ENCODE results near the gene MGAT5. TPM values are rescaled to one million over a fixed set of nuclear protein-coding genes. Genes with fewer than 3 reads are reported as not detected.
"Not testable (repeated sequence)": the region's sequence is repeated elsewhere in the genome, so short reads cannot be mapped to it uniquely, and the experiment has no call there.

Gene MGAT5
- polyA plus RNA-seq, 1 donor from 2014 or later = 14.0 TPM

GRCh38 chr2:134466141-134466540 lies 212.3 kb downstream of the MGAT5 start:
- H3K36me3 Mint-ChIP-seq = no peaks in the 10 kb centered on the region
- H3K4me1 Mint-ChIP-seq = peaks cover 0 to 3% (median 0%) of the 10 kb centered on the region in 3 donors
- no peaks in the 10 kb centered on the region for H3K9me3 Mint-ChIP-seq
- no peaks in the 10 kb centered on the region for H3K27me3 Mint-ChIP-seq
- H3K27ac Mint-ChIP-seq = no peak overlapping the region
- no peak overlapping the region for H3K4me3 Mint-ChIP-seq

GRCh38 chr2:134468164-134468563 lies 214.3 kb downstream of the MGAT5 start:
- Mint-ChIP-seq H3K4me1 (no peaks in the 10 kb centered on the region), H3K4me3 (no peak overlapping the region), H3K27me3 (no peaks in the 10 kb centered on the region), H3K9me3 (peaks cover 0 to 5% (median 0%) of the 10 kb centered on the region in 3 donors), H3K27ac (no peak overlapping the region), H3K36me3 (no peaks in the 10 kb centered on the region)

- H3K27ac Mint-ChIP-seq = no peak overlapping the region
- no peaks in the 10 kb centered on the region for H3K27me3 Mint-ChIP-seq
- no peaks in the 10 kb centered on the region for H3K36me3 Mint-ChIP-seq
- H3K4me1 Mint-ChIP-seq = no peaks in the 10 kb centered on the region
- no peak overlapping the region for H3K4me3 Mint-ChIP-seq
- peaks cover 0 to 9% (median 0%) of the 10 kb centered on the region in 3 donors for H3K9me3 Mint-ChIP-seq
Measured at GRCh38 chr2:134468776-134469175, 214.9 kb downstream of the MGAT5 start.

GRCh38 chr2:134469516-134470115 lies 215.7 kb downstream of the MGAT5 start:
- no peaks in the 10 kb centered on the region for H3K4me1 Mint-ChIP-seq
- no peaks in the 10 kb centered on the region for H3K27me3 Mint-ChIP-seq
- H3K27ac Mint-ChIP-seq = no peak overlapping the region
- peaks cover 0 to 16% (median 4%) of the 10 kb centered on the region in 3 donors for H3K9me3 Mint-ChIP-seq
- H3K4me3 Mint-ChIP-seq = no peak overlapping the region
- H3K36me3 Mint-ChIP-seq = peaks cover 3% of the 10 kb centered on the region

DNA sequence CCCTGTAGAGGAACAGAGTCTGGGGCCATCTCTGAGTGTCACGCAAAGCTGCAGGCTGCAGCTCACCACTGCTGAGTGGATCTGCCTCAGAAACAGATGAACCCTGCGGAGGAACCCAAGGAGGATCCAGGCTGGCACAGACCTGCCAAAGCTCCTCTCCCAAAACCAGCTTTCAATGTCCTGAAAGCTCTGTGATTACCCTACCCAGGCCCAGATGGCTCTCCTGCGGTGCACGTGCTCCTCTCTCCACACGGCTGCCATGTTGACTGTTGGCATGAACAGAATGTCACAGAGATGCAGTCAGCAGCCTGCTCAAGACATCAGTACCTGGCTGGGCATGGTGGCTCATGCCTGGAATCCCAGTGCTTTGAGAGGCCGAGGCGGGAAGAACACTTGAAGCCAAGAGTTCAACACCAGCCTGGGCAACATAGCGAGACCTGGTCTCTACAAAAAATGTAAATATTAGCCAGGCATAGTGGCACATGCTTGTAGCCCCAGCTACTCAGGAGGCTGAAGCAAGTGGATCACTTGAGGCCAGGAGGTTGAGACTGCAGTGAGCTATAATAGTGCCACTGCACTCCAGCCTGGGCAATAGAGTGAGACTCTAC lies 216.8 kb downstream of the MGAT5 start:
- Mint-ChIP-seq H3K4me3 (peak overlapping the region in 1 of 4 donors; percentile 39), H3K9me3 (peaks cover 0 to 16% (median 4%) of the 10 kb centered on the region in 3 donors), H3K36me3 (peaks cover 5% of the 10 kb centered on the region), H3K27ac (no peak overlapping the region), H3K4me1 (no peaks in the 10 kb centered on the region), H3K27me3 (no peaks in the 10 kb centered on the region)

DNA sequence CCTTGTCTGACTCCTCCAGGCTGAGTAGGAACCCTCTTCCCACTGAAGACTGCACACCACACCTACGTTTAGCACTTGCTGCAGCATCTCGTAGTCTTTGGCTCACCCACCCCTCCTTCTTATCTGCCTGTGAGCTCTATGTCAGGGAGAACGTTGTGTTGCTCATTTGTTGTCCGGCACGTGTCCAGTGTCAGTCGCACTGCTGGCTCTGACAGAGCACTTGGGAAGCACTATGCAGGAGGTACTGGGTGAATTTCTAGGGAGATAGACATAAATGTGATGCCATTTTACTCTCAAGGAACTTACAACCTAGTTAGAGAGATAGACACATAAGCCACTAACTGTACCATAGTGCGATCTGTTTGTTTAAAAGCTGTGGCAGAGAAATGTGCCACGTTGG lies 223.1 kb downstream of the MGAT5 start:
- peaks cover 0 to 16% (median 6%) of the 10 kb centered on the region in 3 donors for H3K9me3 Mint-ChIP-seq
- not testable (repeated sequence) for H3K27ac Mint-ChIP-seq, H3K36me3 Mint-ChIP-seq, H3K4me3 Mint-ChIP-seq, H3K4me1 Mint-ChIP-seq, H3K27me3 Mint-ChIP-seq

GRCh38 chr2:134479696-134480330 lies 225.9 kb downstream of the MGAT5 start:
- H3K27ac Mint-ChIP-seq = peak overlapping the region in 1 of 3 donors; percentile 43
- H3K9me3 Mint-ChIP-seq = peaks cover 0 to 2% (median 0%) of the 10 kb centered on the region in 3 donors
- H3K4me1 Mint-ChIP-seq = no peaks in the 10 kb centered on the region
- no peaks in the 10 kb centered on the region for H3K27me3 Mint-ChIP-seq
- peaks cover 5% of the 10 kb centered on the region for H3K36me3 Mint-ChIP-seq
- no peak overlapping the region for H3K4me3 Mint-ChIP-seq

DNA sequence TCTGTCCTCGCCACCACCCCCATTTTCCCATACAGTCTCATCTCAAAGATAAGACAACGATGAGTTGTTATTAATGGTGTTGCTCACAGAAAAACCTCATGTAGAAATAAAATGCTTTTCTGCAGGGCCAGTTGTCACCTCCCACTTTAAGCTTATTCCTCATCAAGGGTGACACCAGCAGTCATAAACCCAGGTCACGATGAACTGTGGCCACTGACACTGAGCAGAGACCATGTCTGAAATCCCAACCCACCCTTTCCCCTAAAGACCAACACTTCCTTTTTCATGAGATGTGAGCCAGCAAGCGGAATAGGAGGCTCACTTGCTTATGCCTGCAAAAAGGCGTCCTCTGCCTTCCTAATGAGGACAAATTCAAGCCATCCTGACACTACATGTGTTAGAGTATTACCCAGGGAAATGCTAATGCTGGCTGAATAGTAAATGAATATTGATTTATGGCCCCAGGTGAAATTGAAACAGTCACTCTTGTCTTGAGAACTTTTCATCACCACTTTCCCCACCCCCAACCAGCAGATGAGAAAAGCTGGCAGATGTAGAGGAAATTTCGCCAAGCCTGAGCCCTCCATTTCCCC lies 228.4 kb downstream of the MGAT5 start:
- H3K27me3 Mint-ChIP-seq = no peaks in the 10 kb centered on the region
- H3K9me3 Mint-ChIP-seq = peaks cover 0 to 2% (median 0%) of the 10 kb centered on the region in 3 donors
- no peak overlapping the region for H3K27ac Mint-ChIP-seq
- no peaks in the 10 kb centered on the region for H3K4me1 Mint-ChIP-seq
- no peak overlapping the region for H3K4me3 Mint-ChIP-seq
- peaks cover 3% of the 10 kb centered on the region for H3K36me3 Mint-ChIP-seq

DNA sequence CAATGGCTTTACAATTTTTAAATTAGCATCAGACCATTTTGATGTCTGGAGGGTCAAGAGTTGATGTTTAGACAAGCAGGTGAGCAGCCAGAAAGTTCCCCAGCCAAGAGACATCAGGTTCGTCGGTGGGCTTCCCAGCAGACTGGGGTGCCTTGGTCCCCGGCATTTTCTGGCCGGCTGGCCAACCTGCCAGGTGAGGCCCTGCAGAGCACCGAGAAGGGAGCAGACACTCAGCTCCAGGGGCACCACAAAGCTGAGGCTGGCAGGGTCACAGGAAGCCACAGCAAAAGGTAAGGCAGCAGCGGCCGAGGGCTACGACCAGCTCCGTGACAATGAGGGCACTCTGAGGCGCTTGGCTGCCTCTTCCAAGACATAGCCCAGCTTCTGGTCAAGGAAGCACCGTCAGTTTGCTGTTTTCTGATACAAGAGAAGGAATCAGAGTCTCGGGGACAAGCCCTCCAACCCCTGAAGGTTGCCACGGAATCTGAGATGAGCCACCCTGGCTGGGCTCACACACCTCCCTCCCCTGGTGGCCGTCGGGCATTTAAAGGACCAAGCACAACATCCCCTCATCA lies 229.0 kb downstream of the MGAT5 start:
- Mint-ChIP-seq H3K4me1 (no peaks in the 10 kb centered on the region), H3K36me3 (peaks cover 2% of the 10 kb centered on the region), H3K9me3 (peaks cover 0 to 2% (median 0%) of the 10 kb centered on the region in 3 donors), H3K27me3 (no peaks in the 10 kb centered on the region), H3K4me3 (no peak overlapping the region), H3K27ac (no peak overlapping the region)

DNA sequence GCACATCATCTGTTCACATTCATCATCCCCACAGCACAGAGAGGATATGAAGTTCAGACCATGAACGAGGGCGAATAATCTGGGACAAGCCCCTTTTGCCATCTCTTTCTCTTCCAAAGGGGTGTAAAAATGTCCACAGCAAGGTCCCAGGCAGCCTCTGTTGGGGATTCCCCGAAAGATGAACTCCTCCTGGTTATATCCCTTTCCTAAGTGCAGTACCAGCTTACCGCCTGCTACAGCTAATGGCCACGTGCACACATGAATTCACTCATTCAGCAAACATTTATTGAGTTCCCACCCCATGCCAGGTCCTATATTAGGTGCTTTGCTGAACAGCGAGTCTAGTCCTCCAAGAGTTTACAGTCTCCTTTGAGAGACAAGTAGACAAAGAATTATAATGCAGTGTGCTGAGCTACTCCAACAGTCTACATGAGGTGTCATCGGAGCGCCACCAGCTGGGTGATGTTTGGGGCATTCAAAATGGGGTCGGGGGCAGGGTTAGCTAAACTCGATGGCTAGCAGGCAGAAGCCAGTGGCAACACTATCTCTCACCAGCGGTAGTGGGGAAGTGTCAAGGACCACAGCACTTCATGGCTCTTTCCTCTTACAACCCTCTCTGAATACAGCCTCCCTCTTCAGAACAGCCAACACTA lies 236.0 kb downstream of the MGAT5 start:
- Mint-ChIP-seq H3K4me1 (peaks cover 0 to 2% (median 0%) of the 10 kb centered on the region in 3 donors), H3K4me3 (no peak overlapping the region), H3K36me3 (peaks cover 1% of the 10 kb centered on the region), H3K27me3 (no peaks in the 10 kb centered on the region), H3K27ac (no peak overlapping the region), H3K9me3 (no peaks in the 10 kb centered on the region)

GRCh38 chr2:134490559-134490958 lies 236.7 kb downstream of the MGAT5 start:
- Mint-ChIP-seq H3K27me3 (no peaks in the 10 kb centered on the region), H3K9me3 (no peaks in the 10 kb centered on the region), H3K27ac (no peak overlapping the region), H3K36me3 (peaks cover 1% of the 10 kb centered on the region), H3K4me1 (peaks cover 0 to 2% (median 0%) of the 10 kb centered on the region in 3 donors), H3K4me3 (no peak overlapping the region)

- H3K27ac Mint-ChIP-seq = no peak overlapping the region
- H3K4me3 Mint-ChIP-seq = no peak overlapping the region
- peaks cover 1% of the 10 kb centered on the region for H3K36me3 Mint-ChIP-seq
- H3K4me1 Mint-ChIP-seq = peaks cover 0 to 2% (median 0%) of the 10 kb centered on the region in 3 donors
- H3K27me3 Mint-ChIP-seq = no peaks in the 10 kb centered on the region
- no peaks in the 10 kb centered on the region for H3K9me3 Mint-ChIP-seq
Measured at GRCh38 chr2:134491022-134491421, 237.2 kb downstream of the MGAT5 start.

GRCh38 chr2:134491771-134492441 lies 238.0 kb downstream of the MGAT5 start:
- Mint-ChIP-seq H3K4me3 (no peak overlapping the region), H3K27me3 (no peaks in the 10 kb centered on the region), H3K27ac (no peak overlapping the region), H3K9me3 (no peaks in the 10 kb centered on the region), H3K36me3 (peaks cover 1% of the 10 kb centered on the region), H3K4me1 (peaks cover 0 to 2% (median 0%) of the 10 kb centered on the region in 3 donors)

GRCh38 chr2:134493797-134494196 lies 239.9 kb downstream of the MGAT5 start:
- H3K4me3 Mint-ChIP-seq = no peak overlapping the region
- H3K27me3 Mint-ChIP-seq = no peaks in the 10 kb centered on the region
- peaks cover 0 to 2% (median 0%) of the 10 kb centered on the region in 3 donors for H3K4me1 Mint-ChIP-seq
- H3K9me3 Mint-ChIP-seq = no peaks in the 10 kb centered on the region
- H3K36me3 Mint-ChIP-seq = no peaks in the 10 kb centered on the region
- H3K27ac Mint-ChIP-seq = no peak overlapping the region
